Superior temporal gyrus (tissue), 1 donor: ENCODE measurements around the gene THAP9.
"Not testable (repeated sequence)": the region's sequence is repeated elsewhere in the genome, so short reads cannot be mapped to it uniquely, and the experiment has no call there.

Source experiments
- DNase-seq: peaks from one replicate; pipeline ENCODE4 v3.0.0-alpha.2; 2016; ENCODE audit errors: extremely low spot score

The THAP9 gene

DNA sequence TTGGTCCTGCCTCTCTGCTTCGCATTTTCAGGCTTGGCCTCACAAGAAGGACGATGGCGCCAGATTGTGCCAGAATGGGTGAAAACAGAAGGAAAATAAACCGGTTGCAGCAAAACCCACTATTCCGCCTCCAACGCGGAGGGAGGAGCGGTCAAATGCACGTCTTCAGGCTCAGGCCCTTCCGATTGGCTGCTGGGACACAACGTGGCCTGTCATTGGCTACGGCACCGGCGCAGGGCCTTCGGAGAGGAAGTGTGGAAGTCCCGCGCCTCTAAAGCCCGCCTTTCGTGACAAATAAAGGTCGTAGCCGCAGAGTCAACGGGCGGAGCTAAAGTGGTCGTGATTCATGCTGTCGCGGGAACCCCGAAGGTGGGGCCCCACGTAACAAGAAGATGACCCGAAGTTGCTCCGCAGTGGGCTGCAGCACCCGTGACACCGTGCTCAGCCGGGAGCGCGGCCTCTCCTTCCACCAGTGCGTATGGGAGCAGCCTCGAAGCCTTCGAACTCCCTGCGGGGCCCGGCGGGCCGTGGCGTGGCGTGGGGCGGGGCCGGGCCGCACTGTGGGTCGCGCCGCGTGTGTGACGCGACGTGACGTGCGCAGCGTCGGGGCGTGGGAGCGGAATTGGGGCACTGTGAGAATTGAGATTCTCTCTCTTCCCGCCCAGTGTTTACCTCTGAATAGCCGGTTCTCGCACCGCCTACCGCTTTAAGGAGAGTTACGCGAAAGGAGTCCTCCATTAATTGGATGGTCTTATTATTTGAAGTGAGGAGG lies at the start of gene THAP9:
Gene THAP9, plus strand, starts transcription at position 325 of the 772 bp plus-strand sequence. Its CDS starts 68 bp downstream, at position 393.
- DNase-seq = peak; percentile 100

GRCh38 chr4:82851318-82851717 lies 49.2 kb upstream of the THAP9 start:
- DNase-seq = no peak

GRCh38 chr4:82851885-82852750 lies 48.4 kb upstream of the THAP9 start:
- DNase-seq = no peak

- no peak for DNase-seq
Observed at GRCh38 chr4:82852751-82853285, 47.7 kb upstream of the THAP9 start.

DNA sequence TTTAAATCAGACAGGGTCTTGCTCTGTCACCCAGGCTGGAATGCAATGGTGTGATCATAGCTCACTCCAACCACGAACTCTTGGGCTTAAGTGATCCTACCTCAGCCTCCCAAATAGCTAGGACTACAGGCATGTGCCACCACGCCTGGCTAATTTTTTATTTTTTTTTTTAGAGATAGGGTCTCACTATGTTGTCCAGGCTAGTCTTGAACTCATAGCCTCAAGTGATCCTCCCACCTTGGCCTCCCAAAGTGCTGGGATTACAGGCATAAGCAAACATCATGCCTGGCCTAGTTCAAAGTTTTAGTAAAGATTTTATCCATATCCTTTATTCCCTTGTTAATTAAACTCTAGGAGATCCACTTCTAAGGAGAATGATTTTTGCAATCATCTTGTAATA lies 40.0 kb upstream of the THAP9 start:
- DNase-seq = not testable (repeated sequence)

DNA sequence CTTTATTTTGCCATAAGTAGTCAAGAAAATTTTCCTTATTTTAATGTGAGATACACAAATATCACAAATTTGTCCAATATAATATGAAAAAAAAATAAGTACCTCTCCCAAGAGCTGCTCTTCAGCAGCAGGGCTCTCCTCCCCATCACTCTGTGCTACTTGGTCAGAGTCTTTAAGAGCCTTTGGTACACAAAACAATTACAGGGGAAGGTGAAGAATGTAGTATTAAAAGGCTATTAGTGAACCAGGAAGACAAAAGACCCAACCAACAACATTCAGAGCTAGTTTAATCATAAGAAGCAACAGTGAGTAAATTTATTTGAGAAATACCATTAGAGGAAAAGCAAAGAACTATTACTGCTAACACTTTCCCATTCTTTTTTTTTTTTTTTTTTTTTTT lies 39.0 kb upstream of the THAP9 start:
- no peak for DNase-seq

- no peak for DNase-seq
Observed at GRCh38 chr4:82864336-82864979, 36.1 kb upstream of the THAP9 start.

DNA sequence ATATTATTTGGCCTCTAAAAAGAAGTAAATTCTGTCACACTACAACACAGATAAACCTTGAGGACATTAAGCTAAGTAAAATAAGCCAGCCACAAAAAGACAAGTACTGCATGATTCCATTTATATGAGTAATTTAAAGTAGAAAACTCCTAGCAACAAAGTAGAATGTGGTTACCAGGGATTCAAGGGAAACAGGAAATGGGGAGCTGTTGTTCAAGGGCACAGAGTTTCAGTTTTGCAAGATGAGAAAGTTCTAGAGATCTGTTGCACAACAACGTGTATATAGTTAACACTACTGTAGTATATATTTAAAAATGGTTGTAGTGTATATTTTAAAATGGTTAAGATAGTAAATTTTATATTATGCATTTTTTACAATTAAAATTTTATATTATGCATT lies 34.9 kb upstream of the THAP9 start:
- no peak for DNase-seq

DNA sequence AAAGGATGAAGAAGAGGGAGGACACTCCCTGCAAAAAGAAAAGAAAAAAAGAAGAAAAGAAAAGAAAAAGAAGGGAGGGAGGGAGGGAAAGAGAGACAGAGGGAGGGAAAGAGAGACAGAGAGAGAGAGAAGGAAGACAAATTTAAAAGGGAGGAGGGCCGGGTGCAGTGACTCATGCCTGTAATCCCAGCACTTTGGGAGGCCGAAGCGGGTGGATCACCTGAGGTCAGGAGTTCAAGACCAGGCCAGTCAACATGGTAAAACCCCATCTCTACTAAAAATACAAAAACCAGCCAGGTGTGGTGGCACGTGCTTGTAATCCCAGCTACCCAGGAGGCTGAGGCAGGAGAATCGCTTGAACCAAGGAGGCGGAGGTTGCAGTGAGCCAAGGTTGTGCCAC lies 34.5 kb upstream of the THAP9 start:
- not testable (repeated sequence) for DNase-seq

- no peak for DNase-seq
Observed at GRCh38 chr4:82866706-82867385, 33.7 kb upstream of the THAP9 start.

GRCh38 chr4:82868572-82868971 lies 32.0 kb upstream of the THAP9 start:
- no peak for DNase-seq

DNA sequence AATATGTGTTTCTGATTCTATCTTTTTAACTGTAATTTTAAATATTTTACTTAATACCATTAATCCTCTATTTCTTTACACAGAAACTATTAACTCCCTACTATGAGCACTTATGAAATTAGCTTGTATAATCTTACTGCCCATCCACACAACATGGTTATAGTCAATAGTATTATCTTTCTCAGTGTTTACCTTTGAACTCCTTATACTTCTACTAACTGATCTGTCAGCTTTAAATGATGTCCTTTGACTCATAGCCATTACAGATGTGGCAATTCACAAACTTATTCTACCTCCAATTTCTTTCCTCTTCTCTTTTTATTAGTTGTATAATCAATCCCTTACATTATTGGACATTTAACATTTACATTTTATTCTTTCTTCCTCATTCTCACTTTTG lies 15.1 kb upstream of the THAP9 start:
- no peak for DNase-seq

GRCh38 chr4:82886147-82886942 lies 14.2 kb upstream of the THAP9 start:
- DNase-seq = no peak

DNA sequence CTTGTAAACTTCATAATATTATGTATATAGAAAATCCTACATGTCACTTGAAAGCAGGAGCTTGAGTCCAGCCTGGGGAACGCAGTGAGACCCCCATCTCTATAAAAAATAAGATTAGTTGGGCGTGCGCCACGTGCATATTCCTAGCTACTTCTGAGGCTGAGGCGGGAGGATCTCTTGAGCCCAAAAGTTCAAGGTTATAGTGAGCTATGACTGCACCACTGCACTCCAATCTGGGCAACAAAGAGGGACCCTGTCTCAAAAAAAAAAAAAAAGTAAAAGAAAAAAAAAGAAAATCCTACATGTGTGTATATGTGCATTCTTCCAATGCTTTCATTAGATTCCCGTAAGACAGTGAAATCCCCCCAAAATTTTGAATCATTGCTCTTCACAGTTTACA lies 11.2 kb upstream of the THAP9 start:
- no peak for DNase-seq

DNA sequence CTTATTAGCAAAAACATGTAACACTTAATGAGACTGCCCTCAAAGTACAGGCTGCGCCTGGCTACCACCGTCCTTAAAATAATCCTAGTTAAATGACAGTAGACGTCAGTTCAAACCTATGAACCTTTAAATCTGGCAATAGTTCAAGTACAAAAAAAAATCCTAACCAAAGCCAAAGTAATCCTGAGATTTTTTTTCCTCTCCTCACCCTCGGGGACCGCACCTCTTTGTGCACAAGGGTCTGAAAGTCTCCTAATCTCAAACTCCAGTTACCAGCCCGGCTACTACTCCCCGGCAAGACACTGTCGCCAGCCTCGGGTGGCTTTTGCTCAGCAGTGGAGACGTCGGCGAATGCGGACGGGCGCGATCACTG lies 10.0 kb upstream of the THAP9 start:
- peak; percentile 38 for DNase-seq

GRCh38 chr4:82890901-82891706 lies 9.4 kb upstream of the THAP9 start, which contains the start of gene SEC31A:
Gene SEC31A, minus strand, starts transcription at chr4:82891153. Its CDS starts 9,217 bp downstream, at chr4:82881936.
- peak; percentile 95 for DNase-seq

- DNase-seq = no peak
Observed at GRCh38 chr4:82891707-82892466, 8.6 kb upstream of the THAP9 start.

- no peak for DNase-seq
Observed at GRCh38 chr4:82892467-82892802, 8.1 kb upstream of the THAP9 start.

- no peak for DNase-seq
Observed at GRCh38 chr4:82893942-82894341, 6.6 kb upstream of the THAP9 start.
